ENCODE results near the gene SHBG.
"Not testable (repeated sequence)": the region's sequence is repeated elsewhere in the genome, so short reads cannot be mapped to it uniquely, and the experiment has no call there.

SHBG gene, protein sequence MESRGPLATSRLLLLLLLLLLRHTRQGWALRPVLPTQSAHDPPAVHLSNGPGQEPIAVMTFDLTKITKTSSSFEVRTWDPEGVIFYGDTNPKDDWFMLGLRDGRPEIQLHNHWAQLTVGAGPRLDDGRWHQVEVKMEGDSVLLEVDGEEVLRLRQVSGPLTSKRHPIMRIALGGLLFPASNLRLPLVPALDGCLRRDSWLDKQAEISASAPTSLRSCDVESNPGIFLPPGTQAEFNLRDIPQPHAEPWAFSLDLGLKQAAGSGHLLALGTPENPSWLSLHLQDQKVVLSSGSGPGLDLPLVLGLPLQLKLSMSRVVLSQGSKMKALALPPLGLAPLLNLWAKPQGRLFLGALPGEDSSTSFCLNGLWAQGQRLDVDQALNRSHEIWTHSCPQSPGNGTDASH

DNA sequence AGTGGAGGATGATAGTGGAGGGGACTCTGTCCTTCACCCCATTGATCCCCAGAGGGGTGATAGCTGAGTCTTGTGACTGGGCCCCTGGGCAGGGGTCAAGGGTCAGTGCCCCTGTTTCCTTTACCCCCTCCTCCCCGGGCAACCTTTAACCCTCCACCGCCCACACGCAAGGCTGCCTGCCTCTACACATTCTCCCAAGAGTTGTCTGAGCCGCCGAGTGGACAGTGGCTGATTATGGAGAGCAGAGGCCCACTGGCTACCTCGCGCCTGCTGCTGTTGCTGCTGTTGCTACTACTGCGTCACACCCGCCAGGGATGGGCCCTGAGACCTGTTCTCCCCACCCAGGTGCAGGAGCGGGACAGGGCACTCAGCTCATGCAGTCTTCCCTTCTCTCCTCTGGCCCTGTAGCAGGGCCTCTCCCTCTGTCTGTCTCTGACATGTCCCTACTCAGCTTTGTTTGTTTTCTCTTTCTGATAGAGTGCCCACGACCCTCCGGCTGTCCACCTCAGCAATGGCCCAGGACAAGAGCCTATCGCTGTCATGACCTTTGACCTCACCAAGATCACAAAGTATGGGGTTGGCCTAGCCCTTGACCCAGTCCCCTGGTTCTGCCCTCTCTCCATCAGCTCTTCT, at the start of gene SHBG:
Gene SHBG (plus strand): TSS at position 197 of the 633 bp plus-strand sequence. CDS start 38 bp downstream, at position 235.
- DNase-seq (ENCODE audit: low read depth): no peak

DNA sequence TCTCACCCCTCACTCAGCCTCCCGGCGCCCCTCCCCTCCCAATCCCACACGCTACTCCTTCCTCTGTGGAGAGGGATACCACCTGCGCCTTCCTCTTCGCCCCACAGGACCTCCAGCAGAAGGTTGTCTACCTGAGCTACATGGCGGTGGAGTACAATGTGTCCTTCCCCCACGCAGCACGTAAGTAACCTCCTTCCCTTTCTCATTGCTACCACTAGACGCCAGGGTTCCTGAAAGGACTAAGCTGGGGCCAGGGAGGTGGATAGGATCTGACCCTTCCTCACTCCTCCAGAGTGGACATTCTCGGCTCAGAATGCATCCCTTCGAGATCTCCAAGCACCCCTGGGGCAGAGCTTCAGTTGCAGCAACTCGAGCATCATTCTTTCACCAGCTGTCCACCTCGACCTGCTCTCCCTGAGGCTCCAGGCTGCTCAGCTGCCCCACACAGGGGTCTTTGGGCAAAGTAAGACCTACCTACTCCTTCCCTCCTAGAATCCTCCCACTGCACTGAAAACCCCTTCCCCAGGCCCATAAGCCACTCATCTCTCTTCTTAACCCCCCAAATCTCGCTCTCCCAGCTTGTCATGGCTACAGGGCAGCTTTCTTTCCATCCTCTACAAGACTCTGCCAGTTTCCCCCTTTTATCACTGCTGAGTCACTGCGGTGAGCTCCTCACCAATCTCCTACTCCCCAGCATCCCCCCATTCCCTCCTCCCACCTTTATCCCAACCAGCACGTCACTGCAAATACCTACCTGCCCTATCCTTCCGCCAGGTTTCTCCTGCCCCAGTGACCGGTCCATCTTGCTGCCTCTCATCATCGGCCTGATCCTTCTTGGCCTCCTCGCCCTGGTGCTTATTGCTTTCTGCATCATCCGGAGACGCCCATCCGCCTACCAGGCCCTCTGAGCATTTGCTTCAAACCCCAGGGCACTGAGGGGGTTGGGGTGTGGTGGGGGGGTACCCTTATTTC, 49.0 kb upstream of the SHBG start:
- no peak for DNase-seq (ENCODE audit: low read depth)

DNA sequence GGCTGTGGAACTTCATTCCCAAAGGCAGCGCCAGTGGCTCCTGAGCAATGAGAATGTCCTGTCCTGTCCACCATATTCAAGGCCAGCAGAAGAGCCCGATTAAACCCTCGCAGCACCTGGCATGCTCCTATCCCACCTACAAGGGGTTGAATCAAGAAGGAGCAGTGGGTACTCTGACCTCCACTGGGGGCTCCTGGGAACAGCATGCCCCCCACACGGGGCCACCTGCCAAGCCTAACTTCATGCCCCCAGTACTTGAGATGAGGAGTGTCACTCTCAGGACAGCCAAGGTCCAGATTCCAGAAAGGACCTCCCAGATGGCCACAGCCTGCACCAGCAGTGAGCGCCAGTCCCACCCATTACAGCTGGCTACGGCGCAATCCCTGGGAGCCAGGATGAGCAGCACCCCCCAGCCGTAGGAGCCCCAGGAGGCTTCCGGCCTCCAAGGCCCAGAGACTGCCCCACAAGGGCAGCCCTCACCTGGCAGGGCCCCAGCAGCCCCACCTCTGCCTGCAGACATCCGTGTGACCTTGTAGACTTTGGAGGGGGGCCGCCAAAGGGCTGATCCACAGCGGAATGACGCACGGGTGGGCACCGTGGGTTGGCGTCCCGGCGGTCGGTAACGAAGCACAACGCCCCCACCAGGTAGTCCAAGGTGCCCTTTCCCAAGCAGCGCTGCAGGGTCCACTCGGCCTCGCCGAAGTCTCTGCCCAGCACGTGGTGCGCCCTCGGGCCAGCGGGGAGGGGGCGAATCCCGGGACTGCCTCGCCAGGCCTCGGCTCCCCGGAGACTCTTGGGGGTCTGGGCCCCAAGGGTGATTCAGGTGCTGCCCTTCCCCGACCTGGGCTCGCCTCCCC, 47.3 kb upstream of the SHBG start:
- DNase-seq (ENCODE audit: low read depth): no peak

DNA sequence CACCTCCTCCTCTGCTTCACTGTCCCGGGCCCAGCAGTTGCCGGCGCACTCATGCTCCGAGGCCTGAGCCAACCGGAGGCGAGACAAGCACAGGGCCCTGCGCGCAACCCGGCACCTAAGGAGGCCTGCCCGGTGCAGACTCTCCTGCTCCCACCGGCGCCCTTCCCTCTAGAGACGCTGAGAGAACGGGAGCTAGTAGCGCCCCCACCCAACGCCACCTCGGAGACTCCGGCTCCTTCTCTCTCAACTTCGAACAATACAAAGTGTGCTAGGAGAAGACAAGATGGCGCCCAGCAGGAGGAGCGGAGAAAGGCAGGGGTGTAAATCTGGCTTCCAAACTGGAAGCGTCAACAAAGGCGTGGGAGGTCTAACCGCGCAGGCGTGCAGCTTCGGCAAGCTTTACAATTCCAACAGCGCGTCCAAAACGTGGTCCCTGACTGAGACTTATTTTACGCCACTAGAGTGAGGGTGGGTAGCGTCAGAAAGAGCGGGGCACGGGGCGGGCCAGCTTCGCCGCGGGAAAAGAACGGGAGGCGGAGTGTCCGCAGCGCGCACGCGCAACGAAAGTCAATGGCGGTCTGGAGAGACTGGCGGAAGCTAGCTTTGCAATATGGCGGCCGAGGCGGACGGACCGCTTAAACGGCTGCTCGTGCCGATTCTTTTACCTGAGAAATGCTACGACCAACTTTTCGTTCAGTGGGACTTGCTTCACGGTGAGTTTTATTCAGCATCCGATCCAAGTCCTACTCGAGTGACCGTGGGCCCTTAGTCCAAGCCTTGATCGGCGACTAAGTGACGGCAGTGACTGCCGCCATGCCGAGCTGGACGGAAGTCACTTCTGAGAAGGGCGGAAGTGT, 46.5 kb upstream of the SHBG start, which contains the start of gene MPDU1:
Gene MPDU1 (plus strand): TSS at position 600 of the 857 bp plus-strand sequence. CDS start 11 bp downstream, at position 611.
- peak; percentile 94 for DNase-seq (ENCODE audit: low read depth)

DNA sequence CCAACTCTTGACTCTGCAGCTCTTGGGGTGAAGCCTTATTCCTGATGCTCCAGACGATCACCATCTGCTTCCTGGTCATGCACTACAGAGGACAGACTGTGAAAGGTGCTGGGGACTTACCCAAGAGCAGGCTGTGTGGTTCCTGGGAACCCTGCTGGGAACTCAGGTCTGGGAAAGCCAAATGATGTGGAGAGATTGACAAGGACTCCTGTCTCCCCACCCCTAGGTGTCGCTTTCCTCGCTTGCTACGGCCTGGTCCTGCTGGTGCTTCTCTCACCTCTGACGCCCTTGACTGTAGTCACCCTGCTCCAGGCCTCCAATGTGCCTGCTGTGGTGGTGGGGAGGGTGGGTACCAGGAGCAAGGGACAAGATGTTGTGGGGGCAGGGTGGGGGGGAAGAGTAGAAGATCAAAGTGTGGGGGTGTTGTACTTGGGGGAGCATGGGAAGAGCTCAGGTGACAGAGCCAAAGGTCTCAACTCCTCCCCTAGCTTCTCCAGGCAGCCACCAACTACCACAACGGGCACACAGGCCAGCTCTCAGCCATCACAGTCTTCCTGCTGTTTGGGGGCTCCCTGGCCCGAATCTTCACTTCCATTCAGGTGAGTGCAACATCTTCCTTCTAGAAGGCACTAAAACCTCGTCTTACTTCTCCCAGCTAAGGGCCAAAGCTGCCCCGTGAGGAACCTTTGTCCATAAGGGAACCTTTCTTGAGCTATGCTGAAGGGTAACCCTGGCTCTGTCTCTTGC, 43.1 kb upstream of the SHBG start:
- DNase-seq (ENCODE audit: low read depth): no peak

DNA sequence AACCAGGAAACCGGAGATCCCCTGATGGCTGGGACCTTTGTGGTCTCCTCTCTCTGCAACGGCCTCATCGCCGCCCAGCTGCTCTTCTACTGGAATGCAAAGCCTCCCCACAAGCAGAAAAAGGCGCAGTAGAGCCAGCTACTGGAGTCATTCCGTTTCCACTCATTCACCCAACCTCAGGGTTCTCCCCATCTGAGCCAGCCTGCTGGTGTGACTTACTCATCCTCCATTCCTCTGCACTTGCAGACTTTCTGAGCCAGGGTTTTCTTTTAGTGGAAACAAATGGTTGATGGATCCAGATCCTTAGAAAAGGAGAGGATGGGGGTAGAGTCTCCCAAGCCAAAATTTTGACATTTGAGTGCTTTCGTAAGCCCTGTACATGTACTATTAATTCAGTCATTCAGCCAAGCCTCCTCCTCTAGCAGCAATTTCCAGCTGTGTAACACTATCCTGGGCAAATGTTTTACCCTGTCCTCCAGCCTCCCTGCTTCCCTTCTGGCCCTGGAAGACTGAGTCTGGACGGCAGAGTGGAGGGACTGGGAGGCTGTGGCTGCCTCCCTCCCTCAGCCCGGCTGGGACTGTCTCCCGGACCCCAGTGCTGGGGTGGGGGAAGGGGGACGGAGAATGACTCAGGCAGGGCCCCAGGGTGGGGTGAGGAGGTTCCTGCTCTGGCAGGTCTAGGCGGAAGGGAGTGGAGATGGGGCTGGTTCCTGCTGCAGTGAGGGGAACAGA, 42.3 kb upstream of the SHBG start:
- no peak for DNase-seq (ENCODE audit: low read depth)

DNA sequence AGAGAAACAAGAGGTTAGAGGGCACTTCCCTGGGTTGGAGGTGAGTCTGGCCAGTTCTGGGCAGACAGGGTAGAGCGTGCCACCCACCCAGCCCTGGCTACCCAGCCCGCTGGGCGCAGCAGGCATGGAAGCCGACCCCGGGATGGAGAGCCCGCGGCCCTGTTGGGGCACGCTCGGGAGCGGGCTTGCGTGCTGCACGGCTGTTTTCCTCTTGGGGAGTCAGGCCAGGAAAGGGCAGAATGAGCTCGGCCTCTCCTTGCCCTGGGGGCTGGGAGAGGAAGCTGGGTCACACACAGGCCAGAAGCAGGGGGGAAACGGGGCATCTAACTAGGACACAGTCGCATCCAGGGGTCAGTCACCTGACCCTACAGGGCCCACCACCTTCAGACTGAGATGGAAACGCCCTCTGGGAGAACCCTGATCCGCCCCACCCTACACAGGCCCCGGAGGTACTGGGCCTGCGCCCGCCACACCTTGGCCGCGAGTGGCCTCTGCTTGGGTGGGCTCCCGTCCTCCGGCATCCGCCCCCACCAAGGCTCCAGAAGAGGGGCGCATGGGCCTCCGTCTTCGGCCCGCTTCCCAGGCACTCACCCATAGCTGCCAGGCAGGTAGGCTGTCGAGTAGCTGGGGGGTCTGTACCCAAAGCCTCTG, 41.3 kb upstream of the SHBG start:
- no peak for DNase-seq (ENCODE audit: low read depth)

DNA sequence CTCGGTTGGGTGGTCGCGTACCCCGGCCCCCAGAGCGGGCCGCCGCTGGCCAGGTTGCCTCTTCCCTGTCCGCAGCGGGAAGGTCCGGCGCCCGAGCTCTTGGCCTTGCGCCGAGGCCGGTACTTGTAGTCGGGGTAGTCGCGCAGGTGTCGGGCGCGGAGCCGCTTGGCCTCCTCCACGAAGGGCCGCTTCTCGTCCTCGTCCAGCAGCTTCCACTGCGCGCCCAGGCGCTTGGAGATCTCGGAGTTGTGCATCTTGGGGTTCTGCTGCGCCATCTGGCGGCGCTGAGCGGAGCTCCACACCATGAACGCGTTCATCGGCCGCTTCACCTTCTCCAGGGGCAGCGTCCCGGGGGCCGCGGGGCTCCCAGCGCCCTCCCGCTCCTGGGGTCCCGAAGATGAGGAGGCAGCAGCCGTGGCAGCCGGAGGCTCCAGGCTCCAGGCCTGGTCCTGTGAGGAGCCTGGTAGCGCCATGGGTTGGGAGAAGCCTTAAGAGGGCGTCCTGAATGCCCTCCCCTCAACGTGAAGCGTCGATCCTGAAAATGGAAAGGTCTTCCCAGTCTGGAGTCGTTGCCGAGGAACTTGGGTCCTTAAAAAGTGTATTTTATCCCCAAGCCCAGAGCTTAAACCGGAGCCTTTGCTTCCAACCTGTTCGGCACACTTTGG, 40.6 kb upstream of the SHBG start:
- peak; percentile 58 for DNase-seq (ENCODE audit: low read depth)

DNA sequence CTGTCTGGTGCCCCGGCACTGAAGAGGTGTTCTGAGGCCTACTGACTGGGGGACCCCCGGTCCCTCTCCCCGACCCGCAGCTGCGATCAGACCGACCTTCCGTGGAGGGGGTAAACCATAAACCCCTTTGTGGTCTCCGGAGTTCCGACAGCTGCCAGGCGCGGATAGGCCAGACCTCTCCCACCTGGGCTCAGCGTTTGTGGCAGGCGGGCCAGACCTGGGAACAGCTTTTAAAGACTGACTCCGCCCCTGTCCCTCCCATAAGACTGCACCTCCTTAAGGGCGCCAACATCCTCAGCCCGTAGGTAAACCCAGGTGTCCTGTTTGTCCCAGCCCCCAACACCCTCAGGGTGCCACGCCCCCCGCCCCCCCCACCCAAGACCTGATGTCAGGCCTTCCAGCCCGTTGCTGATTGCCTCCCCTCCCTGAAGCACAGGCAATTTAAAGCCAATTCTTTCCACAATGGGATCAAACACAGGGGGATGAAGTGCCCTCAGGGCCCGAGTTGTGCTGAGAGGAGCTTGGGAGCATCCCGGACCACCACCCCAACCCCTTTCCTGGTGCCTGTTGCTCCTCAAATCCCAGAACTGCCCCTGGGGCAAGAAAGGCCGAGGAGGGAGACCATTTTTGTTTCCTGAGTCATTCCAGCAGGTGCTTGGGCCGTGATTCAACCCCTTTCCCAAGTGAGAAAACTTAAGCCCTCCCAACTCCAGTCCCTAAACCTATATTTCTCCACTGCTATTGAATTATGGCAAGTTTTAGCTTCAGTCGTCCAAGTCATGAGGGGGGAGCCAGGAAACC, 39.8 kb upstream of the SHBG start, which contains the start of gene SOX15:
Gene SOX15 (minus strand): TSS at position 204 of the 801 bp plus-strand sequence. CDS start 418 bp downstream, outside the sequence.
- no peak for DNase-seq (ENCODE audit: low read depth)

DNA sequence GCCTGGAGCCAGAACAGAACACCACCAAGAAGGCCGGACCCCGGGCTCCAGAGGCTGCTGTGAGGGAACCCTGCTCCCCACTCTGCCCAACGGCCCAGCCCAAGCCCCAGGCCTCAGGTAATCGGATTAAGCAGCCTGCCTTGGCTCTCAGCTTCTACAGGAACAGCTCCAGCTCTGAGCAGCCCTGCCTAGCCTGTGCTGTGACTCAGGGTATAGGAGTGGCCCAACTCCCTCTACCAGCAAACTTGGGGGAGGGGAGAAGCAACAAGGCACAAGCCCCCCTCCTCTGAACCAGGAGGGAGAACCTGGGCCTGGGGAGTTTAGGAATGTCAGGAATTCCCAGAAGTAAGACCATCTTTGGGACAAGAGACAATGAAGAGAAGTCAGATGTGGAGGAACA, 39.2 kb upstream of the SHBG start:
- no peak for DNase-seq (ENCODE audit: low read depth)

DNA sequence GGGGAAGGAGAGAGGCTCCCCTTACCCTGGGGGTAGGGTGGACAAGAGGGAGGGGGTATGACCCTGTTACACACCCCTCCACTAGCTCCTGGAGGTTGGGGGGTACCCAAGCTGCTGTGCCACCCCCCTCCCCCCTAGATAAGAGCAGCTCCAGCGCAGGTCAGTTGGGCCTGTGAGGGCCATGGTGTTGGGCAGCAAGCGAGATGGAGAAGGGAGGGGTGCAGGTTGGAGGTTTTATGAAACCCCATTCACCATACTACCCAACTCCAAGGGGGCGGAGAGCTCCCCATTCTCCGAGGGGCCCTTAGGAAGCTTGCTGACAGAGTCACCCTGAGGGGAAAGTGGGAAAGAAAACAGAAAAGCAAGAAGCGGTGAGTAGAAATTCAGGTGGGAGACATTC, 38.3 kb upstream of the SHBG start:
- DNase-seq (ENCODE audit: low read depth): no peak

DNA sequence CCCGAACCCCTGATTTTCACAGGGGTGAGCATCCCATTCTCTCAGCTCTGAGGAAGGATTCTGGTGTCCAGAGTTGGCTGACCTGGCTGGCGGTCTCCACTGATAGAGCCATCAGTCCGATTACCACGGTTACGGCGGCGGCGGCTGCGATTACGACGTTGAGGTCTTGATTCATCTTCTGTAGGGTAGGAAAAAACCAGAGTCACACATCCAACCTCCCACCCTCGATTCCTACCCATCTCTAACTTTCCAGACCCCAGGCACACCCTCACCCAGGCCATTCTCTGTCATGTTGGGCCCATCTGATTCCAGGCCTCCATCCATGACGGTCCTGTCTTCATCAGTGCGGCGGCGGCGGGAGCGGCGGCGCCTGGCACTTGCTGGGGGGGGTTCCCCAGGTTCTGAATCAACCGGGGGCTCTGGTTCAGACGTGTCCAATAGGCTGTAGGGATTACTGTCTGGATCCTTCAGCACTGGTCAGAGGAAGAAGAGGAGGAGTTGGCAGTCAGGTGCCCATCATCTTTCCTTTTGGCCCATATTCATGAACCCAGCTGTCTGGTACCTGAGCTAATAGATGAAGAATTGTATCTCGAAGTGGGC, 37.4 kb upstream of the SHBG start:
- no peak for DNase-seq (ENCODE audit: low read depth)

DNA sequence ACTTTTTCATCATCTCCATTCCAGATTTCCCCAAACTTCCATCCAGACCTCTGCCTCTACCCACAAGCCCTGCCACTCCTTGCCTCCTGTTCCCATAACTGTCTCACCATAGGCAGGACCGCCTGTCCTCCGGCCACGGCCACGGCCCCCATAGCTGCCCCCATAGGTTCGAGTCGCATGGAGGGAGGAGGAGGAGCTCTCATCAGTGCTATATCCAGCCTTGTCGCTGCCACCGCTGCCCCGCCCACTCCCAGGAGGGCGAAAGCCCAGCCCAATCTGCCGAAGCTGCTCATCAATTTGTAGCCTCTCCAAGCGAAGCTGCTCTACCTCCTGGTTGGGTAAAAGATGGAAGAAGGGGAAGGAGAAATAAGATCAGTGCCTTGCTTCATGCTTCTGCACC, 36.6 kb upstream of the SHBG start:
- DNase-seq (ENCODE audit: low read depth): no peak

DNA sequence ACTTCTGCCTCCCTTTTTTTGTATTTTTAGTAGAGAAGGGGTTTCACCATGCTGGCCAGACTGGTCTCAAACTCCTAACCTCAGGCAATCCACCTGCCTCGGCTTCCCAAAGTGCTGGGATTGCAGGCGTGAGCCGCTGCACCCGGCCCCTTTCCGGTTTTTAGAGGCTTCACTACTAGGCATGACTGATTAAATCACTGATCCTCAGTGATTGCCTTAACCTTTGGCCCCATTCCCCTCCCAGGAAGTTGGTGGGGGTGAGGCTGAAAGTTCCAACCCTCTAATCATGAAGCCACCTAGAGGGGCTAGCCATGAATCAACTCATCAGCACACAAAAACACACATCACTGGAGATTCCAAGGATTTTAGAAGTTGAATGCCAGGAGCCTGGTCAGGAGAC, 32.4 kb upstream of the SHBG start:
- not testable (repeated sequence) for DNase-seq (ENCODE audit: low read depth)

DNA sequence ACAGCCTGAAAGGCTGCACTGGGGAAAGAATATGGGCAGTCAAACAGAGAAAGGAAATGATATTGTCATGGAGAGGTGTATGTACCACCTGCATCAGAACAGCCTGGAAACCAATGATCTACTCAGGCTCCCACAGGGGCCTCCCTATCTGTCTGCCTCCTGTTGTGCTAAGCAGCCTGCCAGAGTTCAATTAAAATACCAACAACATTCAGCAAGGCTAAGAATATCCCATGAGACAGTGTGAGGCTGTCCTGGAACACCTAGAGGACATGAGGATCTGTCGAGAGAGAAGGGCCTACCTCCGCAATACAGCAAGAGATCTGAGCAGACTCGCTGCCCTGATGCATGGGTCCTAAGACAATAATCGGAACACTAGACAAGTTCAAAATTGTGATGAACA, 23.7 kb upstream of the SHBG start:
- DNase-seq (ENCODE audit: low read depth): no peak

DNA sequence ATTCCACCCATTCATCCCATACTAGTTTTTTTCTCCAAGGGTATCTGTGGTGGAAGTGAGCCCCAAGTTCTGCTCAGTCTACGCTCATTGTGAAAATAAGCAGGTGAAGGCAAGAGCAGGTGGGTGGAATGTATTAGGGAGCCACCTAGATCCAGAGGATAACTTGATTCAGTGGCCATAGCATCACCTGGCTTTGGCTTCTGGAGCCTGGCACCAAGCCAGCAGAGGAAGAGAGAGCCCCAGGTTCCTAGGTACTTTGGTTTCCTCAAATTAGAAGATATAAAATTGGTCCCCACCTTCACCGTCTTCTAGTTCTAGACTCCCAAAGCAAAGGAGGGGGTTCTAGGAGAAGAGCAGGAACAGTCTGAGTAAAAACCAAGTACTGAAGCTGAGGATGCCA, 19.3 kb upstream of the SHBG start:
- DNase-seq (ENCODE audit: low read depth): no peak
